GM21825 (cell line): Measurements from ENCODE around the gene TIPIN.
"Not testable (repeated sequence)": the region's sequence is repeated elsewhere in the genome, so short reads cannot be mapped to it uniquely, and the experiment has no call there.

ENCODE experiments used
- ATAC-seq: cut with Tn5 transposase; IDR thresholded peaks from one replicate; pipeline ENCODE4 v1.9.1; 2021; ENCODE audit warnings: mild to moderate bottlenecking, moderate library complexity; ENCODE audit not compliant: unreplicated experiment

The TIPIN gene

GRCh38 chr15:66386204-66387123 is 30.0 kb upstream of the TIPIN start, which contains the start of gene MAP2K1:
TSS of gene MAP2K1 (plus strand) at chr15:66386912. CDS start at chr15:66387348, 436 bp downstream.
- ATAC-seq = peak; percentile 74

DNA sequence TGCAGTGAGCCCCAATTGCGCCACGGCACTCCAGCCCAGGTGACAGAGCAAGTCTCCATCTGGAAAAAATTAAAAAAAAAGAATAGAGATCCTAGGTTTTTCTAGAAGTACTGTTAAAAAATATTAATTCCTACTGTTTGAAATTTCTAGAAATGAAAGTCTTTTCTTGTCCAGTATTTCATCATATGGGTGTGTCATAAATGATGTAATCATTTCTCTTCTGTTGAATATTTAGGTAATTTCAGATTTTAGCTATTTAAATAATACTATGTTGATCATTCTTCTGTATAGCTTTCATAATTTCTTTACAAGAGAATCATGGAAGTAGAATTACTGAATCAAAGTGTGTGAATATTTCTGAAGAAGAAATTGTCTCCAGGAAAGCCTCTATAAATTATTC is 24.9 kb upstream of the TIPIN start:
- ATAC-seq = not testable (repeated sequence)

DNA sequence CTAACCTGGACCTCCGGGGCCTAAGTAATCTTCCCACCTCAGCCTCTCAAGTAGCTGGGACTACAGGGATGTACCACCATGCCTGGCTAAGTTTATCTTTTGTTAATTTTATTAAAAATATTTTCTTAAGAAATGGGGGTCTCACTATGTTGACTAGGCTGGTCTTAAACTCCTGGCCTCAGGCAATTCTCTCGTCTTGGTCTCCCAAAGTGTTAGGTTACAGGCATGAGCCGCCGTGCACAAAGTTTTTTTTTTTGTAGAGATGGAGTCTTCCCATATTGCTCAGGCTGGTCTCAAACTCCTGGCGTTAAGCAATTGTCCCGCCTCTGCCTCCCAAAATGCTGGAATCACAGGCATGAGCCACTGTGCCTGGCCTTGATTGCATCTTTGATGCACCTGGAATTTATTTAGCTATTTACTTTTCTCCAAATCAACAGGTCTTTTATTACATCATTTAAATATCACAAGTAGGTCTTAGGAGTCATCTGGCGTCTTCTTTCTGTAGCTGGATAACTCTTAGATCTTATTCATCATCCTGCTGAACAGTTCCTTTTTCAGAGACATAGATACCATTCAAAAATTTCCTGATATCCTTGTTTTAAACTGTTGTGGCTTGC is 22.4 kb upstream of the TIPIN start:
- ATAC-seq = no peak

DNA sequence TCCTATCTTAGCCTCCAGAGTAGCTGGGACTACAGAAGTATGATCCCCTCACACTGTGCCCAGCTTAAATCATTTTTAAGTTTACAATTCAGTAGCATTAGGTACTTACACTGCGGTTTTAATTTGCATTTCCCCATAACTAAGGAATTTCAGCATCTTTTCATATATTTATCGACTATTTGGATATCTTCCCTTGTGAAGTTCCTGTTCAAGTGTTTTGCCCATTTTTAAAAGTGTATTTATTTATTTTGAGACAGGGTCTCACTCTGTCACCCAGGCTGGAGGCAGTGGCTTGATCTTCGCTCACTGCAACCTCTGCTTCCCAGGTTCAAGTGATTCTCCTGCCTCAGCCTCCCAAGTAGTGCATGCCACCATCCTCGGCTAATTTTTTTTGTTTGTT is 17.7 kb upstream of the TIPIN start:
- ATAC-seq = no peak

- ATAC-seq = no peak
Measured at GRCh38 chr15:66369773-66370651, 13.5 kb upstream of the TIPIN start.

GRCh38 chr15:66364944-66365528 is 8.6 kb upstream of the TIPIN start:
- no peak for ATAC-seq

DNA sequence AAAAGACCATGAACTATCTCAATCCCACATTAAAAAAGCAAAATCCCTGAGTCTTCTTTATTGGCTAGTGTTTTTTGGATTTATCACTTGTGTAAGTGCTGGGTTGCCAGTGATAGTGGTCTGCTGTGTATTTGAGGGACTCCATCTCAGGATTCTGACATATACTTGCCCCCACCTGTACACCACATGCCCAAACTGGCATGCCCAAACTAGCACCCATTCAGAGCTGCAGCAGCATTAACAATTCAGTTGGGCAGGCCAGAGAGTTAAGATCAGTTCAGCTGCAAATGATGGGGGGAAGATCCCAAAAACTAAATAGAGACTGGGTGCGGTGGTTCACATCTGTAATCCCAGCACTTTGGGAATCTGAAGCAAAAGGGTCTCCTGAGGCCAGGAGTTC is 6.3 kb upstream of the TIPIN start:
- ATAC-seq = no peak

DNA sequence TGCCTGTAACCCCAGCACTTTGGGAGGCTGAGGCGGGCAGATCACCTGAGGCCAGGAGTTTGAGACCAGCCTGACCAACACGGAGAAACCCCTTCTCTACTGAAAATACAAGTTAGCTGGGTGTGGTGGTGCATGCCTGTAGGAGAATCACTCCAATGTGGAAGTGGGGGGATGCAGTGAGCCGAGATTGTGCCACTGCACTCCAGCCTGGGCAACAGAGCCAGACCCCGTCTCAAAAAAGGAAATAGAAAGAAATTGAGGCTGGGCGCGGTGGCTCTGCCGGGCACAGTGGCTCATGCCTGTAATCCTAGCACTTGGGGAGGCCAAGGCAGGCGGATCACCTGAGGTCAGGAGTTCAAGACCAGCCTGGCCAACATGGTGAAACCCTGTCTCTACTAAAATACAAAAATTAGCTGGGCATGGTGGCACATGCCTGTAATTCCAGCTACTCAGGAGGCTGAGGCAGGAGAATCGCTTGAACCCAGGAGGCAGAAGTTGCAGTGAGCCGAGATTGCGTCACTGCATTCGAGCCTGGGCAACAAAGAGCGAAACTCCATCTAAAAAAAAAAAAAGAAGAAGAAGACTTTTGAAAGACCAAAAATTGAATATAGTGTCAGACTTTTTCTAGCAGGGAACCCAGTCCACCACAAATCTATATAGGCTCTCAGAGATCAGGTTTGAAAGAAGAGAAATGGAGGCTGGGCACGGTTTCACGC is 5.4 kb upstream of the TIPIN start:
- ATAC-seq = not testable (repeated sequence)

DNA sequence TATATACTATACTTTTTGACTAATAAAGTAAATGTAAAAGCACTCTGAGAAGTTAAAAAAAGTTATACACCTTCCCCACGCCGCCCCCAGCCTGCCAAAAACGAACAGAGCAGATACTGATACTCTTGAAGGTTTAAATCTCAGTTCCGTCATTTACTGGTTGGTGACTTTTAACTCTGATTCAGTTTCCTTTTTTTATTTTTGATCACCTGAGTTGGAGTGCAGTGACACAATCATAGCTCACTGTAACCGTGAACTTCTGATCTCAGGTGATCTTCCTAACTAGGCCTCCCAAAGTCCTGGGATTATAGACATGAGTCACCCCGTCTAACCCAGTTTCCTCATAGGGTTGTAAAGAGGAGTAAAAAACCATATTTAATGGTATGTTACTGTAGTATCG is 3.3 kb upstream of the TIPIN start:
- ATAC-seq = no peak

GRCh38 chr15:66356077-66356358 is 467 bp downstream of the TIPIN start:
- ATAC-seq = peak; percentile 7

DNA sequence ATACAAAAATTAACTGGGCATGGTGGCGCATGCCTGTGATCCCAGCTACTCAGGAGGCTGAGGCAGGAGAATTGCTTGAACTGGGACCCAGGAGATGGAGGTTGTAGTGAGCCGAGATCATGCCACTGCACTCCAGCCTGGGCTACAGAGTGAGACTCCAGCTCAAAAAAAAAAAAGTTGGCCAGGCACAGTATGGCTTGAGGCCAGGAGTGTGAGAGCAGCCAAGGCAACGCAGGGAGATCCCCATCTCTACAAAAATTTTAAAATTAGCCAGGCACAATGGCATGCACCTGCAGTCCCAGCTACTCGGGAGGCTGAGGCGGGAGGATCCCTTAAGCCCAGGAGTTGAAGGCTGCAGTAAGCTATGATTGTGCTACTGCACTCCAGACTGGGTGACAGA is 8.0 kb downstream of the TIPIN start:
- ATAC-seq = not testable (repeated sequence)

DNA sequence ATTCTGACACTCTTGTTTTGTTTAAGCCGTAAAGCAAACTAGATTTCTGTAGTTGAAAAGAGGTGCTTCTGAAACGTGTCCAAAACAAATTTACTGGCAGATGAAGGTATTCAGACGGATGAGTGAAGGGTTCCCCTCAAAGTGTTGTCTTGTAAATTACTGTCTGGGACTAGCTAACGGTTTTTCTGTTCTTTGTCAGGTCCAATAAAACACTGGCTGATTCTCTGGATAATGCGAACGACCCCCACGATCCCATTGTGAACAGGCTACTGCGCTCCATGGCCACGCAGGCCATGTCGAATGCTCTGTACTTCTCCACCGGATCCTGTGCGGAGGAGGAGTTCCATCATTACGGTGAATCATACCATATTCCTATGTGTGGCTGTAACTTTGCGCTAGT is 27.7 kb downstream of the TIPIN start:
- ATAC-seq = no peak

DNA sequence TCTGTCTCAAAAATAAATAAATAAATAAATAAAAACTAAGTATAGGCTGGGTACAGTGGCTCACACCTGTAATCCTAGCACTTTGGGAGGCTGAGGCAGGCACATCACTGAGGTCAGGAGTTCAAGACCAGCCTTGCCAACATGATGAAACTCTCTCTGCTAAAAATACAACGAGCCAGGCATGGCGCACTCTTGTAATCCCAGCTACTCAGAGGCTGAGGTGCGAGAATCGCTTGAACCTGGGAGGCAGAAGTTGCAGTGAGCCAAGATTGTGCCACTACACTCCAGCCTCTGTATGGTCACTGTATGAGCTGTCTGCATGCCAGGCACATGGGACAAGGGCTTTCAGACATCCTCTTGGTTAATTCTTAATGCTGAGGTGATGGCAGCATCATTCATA is 28.7 kb downstream of the TIPIN start:
- ATAC-seq = no peak

DNA sequence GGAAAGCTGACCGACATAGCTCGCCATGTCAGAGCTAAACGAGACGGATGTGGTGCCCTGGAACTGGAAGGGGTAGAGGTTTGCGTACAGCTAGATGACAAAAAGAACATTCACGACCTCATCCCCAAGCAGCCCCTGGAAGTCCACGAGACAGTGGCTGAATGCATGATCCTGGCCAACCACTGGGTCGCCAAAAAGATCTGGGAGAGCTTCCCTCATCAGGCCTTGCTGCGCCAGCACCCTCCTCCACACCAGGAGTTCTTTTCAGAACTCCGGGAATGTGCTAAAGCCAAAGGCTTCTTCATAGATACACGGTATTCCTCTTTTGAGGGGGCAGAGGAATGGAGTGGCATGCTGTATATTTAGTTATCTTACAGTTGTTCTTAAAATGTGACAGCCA is 30.4 kb downstream of the TIPIN start:
- ATAC-seq = no peak

DNA sequence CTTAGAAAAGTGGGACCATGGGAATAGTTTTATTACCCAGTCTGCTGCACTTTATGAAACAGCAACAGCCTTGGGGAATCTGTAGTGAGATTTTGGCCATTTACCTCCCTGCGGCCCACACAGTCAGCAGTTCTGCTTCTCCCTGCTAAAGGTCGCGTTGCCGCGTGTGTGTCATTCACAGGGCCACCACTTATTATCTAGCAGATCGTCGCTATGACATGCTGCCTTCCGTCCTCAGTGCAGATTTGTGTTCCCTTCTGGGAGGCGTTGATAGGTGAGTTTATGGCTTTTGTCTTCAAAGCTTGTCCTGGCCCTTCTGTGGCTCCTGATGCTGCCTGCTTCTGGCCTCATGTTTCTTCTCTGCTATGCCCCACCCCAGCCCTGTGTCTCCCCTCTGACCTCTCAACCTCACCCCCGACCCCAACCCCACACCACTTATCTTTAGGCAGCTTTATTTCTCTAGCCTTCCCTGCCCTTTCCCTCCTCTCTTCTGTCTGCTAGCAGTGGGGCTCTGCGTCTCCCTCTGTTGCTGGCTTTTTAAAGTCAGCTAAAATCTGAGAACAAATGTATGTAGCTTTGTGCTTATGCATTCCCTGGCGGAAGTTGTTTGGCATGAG is 33.1 kb downstream of the TIPIN start:
- no peak for ATAC-seq

- no peak for ATAC-seq
Measured at GRCh38 chr15:66312144-66312543, 44.3 kb downstream of the TIPIN start.

GRCh38 chr15:66310786-66311185 is 45.7 kb downstream of the TIPIN start:
- ATAC-seq = no peak

DNA sequence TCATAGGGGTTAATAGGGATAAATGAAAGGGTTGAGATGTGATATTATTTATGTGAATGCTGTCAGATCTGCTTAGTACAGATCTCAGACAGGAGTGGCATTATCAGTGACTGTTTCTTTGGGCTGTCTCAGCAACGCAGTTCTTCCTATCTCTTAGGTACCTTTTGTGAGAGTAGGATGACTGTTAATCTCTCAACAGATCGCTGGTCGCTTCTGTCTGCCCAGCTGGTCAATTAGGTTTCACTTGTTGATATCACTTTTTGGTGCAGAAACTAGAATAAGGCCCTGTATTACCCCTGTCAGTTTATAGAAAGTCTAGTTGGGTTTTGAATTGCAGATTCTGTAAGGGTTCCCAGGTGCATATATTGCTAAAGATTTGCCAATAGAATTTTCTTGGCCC is 46.7 kb downstream of the TIPIN start:
- ATAC-seq = no peak

GRCh38 chr15:66308531-66308930 is 48.0 kb downstream of the TIPIN start:
- no peak for ATAC-seq

DNA sequence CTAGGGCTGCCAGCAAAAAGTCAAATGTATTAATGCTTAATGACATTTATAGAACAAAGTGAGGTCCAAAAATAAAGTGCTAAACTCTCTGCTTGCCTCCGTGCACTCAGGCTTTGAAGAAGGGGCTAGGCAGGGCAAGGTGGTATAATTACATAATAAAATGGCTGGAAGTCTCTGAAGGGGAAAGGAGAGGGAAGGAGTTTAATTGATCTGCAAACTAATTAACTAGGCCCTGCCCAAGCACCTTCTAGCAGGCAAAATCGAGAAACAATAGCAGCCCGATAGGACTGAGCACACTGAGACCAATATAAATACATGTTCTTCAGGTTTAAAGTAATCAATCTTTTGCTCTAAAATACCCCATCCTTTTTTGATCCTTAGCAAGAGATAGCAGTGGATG is 50.1 kb downstream of the TIPIN start:
- no peak for ATAC-seq
